Choroid plexus epithelial cell (primary cell): Measurements from ENCODE around the gene SPPL2C.

Source experiments
- DNase-seq: peaks from one replicate; pipeline ENCODE4 v3.0.0-alpha.2; 2010; ENCODE audit warnings: low read depth
- H3K4me3 ChIP-seq: 2 replicates; pipeline ENCODE4 v1.5.1; 2011; ENCODE audit warnings: low read depth, mild to moderate bottlenecking, control low read depth, low read length, moderate library complexity
- CTCF ChIP-seq: conservative IDR thresholded peaks from 2 replicates; pipeline ENCODE4 v1.5.1; 2011; ENCODE audit warnings: low read depth, mild to moderate bottlenecking, control low read depth, inconsistent platforms, low read length, moderate library complexity

SPPL2C gene

GRCh38 chr17:45863857-45864654 is 19.4 kb downstream of the SPPL2C start:
- no peak for TF ChIP-seq CTCF
- no peak overlapping the region for H3K4me3 ChIP-seq

GRCh38 chr17:45867171-45867570 is 22.5 kb downstream of the SPPL2C start:
- DNase-seq: no peak
- H3K4me3 ChIP-seq: no peak overlapping the region
- TF ChIP-seq CTCF: no peak

More at GRCh38 chr17:45863857-45864654, 19.4 kb downstream of the SPPL2C start:
- no peak for DNase-seq

GRCh38 chr17:45867702-45868101 is 23.0 kb downstream of the SPPL2C start:
- no peak for TF ChIP-seq CTCF
- no peak overlapping the region for H3K4me3 ChIP-seq
- DNase-seq: peak; percentile 3

GRCh38 chr17:45868276-45868675 is 23.6 kb downstream of the SPPL2C start:
- TF ChIP-seq CTCF: no peak
- no peak overlapping the region for H3K4me3 ChIP-seq
- DNase-seq: no peak

- peak; percentile 14 for DNase-seq
- no peak for TF ChIP-seq CTCF
These were observed 25.1 kb downstream of the SPPL2C start for GRCh38 chr17:45869676-45870341.

GRCh38 chr17:45870342-45870974 is 25.8 kb downstream of the SPPL2C start:
- DNase-seq: no peak
- no peak overlapping the region for H3K4me3 ChIP-seq
- no peak for TF ChIP-seq CTCF

More at GRCh38 chr17:45869676-45870341, 25.1 kb downstream of the SPPL2C start:
- no peak overlapping the region for H3K4me3 ChIP-seq
